GM18520 (cell line): ENCODE data around the gene TEX26.
"Not testable (repeated sequence)": the region's sequence is repeated elsewhere in the genome, so short reads cannot be mapped to it uniquely, and the experiment has no call there.

Experiments
- ATAC-seq: cut with Tn5 transposase; IDR thresholded peaks from one replicate; pipeline ENCODE4 v1.9.1; 2021; ENCODE audit not compliant: unreplicated experiment

The TEX26 gene

DNA sequence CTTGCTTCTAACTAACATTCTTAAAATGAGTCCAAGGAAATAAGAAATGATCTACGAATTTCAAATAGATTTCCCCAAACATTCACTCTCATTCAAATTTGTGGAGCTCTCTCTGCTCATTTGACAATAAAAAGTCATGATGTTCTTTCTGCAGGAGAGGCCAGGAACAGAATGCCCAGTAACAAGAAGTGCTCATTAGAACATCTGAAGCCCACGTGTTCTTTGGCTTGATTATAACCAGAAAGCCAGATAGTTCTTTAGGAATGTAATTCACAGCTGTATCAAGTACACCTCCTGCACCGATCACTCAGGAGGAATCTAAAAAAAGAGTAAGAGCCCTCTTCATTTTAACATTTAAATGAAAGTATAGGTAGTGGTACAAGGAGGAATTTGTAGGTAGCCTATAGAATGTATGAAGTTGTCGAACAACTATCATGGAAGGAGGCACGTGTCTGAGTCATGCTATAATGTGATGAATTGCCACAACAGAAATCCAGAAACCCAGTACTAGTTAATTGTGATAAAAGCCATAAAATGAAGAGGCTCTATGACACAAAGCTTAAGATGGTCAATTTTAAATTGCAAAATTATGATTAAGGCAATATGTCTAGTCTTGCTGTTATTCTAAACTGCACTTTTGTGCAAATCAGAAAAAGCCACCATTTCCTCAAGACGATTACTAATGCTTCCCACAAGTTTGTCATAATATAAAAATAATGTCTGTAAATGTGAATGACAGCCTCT lies 13.6 kb upstream of the TEX26 start:
- no peak for ATAC-seq

DNA sequence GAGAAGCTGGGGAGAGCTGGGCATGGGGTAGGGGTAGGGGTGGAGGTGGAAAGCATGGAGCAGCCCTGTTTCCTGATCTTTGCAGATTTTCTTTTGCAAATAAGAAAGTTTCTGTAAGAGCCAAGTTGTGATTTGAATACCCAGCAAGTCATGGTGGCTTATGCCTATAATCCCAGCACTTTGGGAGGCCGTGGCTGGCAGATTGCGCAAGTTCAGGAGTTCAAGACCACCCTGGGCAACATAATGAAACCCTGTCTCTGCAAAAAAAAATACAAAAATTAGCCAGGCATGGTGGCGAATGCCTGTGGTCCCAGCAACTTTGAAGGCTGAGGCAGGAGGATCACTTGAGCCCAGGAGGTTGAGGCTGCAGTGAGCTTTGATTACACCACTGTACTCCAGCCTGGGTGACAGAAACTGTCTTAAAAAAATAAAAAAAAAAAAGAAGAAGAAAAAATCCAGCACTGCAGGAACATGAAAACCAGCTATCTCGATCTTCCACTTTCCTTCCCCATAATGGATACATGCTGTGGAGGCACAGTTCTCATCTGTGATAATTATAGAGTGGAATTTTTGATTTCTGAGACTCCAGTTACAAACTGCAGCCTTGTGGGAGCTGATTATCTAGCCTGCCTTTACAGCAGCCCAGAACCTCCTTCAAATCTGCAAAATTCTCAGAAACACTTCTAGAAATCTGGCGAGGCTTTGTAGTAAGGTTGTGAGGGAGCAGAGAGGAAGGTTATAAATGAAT lies 12.1 kb upstream of the TEX26 start:
- ATAC-seq: no peak

DNA sequence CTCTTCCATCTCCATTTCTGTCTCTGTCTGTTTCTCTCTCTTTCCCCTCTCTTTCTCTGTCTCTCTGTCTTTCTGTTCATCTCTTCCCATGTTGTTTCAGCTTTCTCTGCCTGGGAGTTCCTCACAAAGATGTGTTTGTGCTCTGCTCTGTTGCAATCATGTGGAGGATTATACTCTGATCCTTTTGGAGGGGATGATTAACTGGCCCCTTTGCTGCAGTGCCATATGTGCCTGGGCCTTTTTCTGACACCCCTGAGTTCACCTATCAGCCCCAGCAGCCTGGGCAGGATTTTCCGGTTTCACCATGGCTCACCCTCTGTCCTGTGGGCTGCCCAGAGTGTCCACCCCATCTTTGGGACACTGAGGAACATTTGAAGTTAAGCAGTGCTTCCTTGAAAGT lies 9.0 kb upstream of the TEX26 start:
- ATAC-seq: no peak

DNA sequence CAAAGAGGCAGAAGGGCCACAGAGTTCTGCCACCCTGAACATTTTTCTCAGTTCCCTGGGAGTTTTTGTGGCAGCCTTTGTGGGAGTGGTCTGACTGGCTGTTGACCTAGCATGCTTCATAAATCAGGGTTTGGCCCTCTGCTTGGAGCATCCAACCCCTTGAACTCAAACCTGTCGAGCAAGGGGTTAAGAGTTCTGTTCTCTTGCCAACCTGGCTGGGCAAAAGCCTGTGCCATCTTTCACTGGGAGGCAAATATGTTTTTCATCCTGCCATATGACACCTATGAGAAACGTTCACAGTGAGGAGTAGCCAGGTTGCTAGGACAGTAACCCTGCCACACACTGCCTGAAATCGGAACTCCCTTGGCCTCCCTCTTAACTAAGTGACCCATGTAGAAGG lies 7.7 kb upstream of the TEX26 start:
- ATAC-seq: no peak

DNA sequence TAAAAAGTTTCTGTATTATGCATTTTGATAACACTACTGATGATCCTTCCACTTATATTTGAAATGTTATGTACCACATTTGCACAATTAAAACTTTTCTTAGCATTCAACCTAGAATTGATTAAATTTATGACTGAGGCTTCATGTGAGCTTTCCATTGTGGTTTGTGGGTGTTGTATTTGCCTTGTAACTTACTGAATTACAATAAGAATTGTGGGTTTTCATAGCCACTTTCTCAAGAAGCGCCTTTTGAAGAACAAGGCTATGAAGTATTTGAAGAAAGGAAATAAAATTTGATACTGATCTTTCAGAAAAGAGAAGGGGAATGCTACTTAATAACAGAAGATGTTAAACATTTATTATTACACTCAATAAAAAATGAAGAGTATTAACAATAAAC lies 7.0 kb upstream of the TEX26 start:
- ATAC-seq: no peak

DNA sequence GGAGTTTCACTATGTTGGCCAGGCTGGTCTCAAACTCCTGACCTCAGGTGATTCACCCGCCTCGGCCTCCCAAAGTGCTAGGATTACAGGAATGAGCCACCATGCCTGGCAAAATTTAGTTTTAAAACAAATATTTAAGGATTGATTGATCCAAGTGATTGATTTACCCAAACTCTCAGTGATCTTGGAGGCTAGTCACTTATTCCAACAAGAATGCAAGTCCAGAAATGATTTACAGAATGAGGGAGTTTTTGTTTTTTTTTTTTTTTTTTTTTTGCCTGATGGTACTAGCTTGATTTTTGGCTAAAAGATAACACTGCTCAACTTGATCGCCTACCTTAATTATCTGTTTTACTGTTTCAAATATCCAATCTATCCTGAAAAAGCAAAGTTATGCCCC lies 5.7 kb upstream of the TEX26 start:
- ATAC-seq: no peak

DNA sequence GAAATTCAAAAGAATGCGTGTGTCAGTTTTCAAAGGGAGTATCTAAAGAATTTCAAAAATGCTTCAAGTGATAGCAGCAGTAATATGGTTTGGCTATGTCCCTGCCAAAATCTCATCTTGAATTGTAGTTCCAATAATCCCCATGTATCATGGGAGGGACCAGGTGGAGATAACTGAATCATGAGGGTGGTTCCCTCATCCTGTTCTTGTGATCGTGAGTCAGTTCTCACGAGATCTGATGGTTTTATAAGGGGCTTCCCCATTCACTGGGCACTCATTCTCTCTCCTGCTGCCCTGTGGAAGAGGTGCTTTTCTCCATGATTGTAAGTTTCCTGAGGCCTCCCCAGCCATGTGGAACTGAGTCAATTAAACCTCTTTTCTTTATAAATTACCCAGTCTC lies 5.3 kb upstream of the TEX26 start:
- ATAC-seq: not testable (repeated sequence)

DNA sequence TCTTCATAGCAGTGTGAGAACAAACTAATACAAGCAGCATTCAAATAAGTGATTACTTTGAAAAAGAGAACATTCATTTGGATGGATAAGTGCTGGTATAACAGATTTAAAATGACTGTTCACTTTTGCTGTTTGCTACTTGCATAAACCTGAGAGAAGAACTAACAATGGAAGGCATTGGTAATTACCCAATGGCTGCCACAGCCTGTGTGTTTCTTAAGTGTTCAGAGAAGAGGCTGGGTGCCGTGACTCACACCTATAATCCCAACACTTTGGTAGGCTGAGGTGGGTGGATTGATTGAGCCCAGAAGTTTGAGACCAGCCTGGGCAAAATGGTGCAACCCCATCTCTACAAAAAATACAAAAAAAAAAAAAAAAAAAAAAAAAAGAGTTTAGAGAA lies 4.9 kb upstream of the TEX26 start:
- no peak for ATAC-seq

DNA sequence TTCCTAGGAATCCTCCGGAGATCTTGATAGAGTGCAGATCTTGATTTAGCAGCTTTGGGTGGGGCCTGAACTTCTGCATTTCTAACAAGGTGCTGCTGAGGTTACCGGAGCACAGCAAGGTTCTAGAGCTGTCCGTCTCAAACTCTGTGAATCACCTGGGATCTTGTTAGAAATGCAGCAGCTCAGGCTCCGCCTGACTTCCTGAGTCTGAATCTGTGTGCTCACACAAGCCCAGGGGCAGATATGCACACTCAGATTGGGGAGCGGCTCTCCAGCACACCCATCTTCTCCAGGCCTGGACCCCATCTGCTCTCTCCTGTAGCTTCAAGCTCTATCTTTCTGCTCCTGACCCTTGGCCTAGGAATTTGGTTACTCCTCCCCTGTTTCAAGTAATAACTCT lies 3.5 kb upstream of the TEX26 start:
- ATAC-seq: no peak

DNA sequence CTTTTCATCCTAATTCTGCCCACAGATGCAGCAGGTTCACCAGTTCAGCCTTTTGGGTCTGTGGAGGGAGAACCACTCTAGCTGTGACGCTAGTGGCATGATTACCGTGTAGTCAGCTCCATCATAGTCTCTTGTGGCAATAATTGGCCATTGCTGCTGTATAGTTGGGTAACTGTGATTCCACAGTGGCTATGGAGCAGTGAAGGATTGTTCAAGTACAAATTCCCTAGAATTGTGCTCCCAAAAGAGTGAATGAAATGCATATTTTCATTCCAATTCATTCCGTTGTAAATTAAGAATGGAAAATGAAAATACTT lies 856 bp downstream of the TEX26 start:
- ATAC-seq: no peak

DNA sequence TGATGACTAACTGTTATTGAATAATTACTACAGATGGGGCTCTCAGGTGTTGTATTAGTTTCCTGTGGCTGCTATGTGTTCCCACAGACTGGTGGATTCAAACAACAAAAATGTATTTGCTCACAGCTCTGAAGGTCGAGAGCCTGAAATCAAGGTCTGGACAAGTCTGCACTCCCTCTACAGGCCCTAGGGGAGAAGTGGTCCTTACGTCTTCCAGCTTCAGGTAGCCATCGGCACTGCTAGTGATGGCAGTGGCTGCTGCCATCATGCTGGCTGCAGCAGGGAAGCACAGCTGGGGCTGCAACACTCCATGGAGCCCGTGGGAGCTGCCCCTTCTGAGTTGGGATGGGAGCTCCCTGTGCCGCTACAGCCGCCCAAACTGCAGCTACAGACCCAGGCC lies 1.9 kb downstream of the TEX26 start:
- ATAC-seq: no peak

DNA sequence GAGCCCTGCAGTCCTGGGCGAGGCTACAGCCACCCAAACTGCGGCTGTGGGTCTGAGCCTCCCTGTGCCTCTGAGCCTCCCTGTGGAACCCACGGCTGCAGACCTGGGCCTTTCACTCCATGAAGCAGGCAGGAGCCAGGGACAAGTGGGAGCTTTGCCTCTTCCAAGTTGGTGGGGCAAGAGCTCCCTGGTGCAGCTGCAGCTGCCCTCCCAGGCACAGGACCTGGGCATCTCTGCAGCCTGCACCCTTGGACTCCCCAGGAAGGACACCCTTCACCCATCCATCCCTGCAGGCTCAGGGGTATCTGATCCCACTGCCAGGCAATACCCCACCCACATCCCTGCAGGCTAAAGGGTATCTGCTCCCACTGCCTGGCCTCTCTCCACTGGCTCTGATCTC lies 2.3 kb downstream of the TEX26 start:
- no peak for ATAC-seq

DNA sequence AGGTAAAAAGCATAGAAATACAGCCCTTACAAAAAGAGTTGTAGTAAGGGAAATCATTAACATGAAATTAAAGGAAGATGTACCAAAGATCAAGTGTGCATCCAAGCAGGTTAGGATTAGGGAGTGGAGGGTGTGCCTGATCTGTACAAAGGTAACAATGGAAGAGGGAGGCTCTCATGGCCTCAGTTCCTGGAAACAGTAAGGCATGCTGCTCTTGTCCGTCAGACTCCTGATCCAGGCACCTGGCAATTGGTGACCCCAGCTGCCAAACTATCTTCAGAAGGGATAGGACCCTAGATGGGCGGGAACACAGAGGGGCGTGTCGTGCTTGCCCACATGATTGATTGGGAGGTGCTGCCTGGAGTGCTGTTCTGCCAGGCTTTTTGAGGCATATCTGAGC lies 4.5 kb downstream of the TEX26 start:
- ATAC-seq: no peak

DNA sequence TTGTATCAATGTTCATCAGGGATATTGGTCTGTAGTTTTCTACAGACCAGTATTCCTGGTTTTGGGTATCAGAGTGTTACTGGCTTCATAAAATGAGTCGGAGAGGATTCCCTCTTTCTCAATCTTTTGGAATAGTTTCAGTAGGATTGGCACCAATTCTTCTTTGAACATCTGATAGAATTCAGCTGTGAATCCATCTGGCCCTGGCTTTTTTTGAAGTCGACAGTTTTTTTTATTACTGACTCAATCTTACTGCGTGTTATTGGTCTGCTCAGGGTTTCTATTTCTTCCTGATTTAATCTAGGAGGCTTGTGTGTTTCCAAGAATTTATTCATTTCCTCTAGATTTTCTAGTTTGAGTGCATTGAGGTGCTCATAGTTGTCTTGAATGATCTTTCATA lies 11.4 kb downstream of the TEX26 start:
- ATAC-seq: no peak

DNA sequence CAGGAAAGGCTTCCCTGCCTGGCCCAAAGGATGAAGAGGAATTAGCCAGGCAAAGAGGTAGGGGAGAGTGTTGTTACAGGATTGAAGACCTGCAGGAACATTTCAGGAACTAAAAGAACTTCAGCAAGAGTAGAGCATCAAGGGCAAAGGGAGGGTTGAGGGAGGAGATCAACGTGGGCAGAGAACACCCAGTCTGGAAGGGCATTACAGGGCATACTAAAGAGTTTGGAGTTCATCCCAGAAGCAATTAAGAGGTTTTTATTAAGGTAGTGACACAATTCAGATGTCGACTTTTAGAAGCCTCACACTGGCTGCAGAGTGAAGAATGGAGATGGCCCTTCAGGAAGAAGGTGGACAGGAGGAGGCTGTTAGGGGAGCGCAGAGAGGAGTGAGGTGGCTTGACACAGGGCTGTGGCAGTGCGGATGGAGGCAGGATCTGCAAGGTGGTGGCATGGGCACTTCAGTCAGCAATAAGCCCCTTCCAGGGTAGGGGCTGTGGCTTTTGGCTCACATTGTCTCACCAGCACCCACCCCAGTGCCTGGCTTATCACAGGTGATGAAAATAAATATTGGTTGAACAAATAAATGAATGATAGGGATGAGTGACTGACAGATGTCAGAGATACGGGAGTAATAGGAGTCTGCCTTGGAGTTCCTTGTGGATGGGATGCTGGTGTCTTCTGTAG lies 24.9 kb downstream of the TEX26 start:
- no peak for ATAC-seq

DNA sequence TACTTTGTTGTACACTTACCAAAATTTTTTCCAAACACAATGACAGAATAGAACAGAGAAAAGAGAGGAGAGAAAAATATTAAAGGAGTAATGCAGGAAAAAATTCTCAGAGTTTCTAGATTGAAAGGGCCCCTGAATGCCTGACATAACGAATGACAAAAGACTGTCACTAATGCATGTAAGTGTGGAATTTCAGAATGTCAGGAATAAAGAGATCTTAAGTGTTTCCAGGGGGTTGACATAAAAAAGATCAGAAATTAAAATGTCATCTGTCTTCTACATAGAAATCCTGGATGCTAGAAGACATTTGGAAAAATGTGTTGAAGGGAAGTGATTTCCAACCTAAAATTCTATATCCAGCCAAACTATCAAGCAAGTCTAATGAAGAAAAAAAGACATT lies 27.2 kb downstream of the TEX26 start:
- ATAC-seq: no peak

DNA sequence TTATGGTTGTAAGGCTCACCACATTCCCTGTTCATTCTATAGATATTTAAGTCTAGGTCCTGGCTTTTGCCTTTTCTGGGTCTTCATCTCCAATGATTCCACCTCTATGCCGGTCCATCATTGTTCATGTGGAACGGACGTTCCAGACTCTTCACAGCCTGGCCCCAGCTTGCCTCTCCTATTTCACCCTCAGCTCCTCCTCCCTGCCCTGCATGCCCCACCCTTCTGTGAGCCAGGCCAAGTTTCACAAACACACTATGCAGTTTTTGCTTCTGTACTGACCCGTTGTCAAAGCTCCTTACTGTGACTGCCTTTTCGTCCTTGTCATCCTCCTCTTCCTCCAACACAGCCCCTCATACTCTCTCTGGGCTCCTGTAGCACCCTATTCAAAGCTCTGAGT lies 31.3 kb downstream of the TEX26 start:
- ATAC-seq: no peak

DNA sequence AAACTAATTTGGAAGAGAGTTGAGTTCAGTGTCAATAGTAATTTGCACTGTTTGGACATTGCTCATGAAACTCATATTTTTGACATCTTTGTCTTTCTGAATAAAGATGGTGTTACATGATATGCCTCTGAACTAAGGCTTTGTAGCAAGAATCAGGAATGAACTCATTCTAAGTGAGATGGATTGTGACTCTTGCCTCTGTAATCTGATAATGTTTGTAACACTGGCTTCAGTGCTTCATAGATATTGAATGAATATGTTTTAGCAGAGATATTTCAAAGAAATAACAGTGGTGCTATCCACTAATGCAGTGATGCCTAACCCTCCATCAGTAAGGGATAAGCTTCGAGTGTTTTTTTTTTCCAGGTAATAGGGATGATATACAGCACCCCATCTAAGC lies 32.9 kb downstream of the TEX26 start:
- no peak for ATAC-seq

DNA sequence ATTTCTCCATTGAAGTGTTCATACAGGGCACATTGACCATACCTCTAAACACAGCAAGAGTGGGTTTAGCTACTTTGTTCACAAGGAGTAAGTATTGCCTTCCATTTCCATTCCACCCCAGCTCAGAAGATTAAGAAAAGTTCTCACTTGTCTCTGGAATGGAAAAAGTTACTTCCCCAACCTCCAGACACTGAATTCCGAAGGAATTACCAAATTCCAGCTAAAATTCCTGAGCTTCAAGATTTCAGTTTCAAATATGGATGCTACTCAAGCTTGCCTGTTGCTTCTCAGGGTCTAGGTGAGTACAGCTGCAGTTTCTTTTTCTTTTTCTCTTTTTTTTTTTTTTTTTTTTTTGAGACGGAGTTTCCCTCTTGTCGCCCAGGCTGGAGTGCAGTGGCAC lies 33.6 kb downstream of the TEX26 start:
- no peak for ATAC-seq

DNA sequence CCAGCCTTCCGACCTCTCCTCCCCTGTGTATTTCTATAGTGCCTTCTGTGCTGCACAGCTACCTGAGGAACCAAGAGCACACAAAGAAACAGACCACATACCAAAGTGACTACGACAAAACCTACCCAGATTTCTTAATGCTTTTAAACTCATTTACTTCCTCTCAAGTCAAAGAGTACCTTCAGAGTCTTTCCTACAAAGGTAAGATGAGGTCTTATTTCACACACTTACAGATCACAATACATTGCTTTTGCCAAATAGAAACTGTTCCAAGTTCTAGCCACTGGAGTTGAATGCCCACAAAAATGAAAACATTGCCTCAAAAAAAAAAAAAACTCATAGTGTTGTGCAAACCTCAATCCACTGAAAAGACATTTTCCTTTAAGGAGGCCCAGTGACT lies 36.4 kb downstream of the TEX26 start:
- no peak for ATAC-seq

DNA sequence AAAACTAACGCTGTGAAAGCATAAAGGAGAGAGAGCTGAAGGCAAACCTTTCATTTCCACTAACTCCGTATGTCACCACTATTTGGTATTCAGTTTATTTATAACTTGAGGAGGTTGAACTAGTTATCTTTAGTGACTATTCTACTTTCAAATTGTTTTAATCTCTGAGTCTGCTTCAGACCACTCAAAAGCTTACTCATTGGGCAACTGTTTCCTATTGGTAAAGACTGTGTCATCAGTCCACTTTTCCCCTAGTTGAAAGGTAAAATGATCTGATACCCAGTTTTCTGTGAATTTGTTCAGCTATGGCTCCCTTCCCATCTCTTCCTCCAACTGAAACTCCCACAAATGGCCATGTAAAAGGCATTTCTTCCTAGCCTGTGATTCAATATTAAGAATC lies 39.1 kb downstream of the TEX26 start:
- no peak for ATAC-seq

DNA sequence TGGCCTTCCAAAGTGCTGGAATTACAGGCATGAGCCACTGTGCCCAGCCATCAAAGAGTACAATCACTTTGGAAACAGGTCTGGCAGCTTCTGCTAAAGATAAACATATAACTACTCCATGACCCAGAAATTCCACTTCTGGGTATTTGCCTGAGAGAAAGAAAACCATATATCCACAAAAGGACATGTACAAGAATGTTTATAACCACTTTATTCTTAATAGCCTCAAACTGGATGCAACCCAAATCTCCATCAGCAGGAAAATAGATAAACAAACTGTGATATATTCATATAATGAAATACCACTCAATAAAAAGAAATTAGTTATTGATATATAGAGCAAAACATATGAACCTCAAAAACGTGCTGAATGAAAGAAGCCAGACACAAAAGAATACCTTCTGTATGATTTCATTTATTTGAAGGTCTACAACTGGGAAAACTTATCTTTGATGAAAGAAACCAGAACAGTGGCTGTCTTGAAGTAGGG lies 40.5 kb downstream of the TEX26 start:
- ATAC-seq: no peak
